ENCODE measurements around the gene MRC1. TPM values are rescaled to one million over a fixed set of nuclear protein-coding genes. Genes with fewer than 3 reads are reported as not detected.

The MRC1 gene
- total and polyA plus RNA-seq, 2 donors (not counting 3 experiments of a cell fraction or from before 2014, with no cell fraction given), result 0.03 to 0.13 TPM

- CTCF ChIA-PET, result interaction anchor here (1.2 to 1.4 kb wide), 2 partner anchors 19 to 76 kb away, joined by 3 read pairs; no protein-coding TSS in a partner anchor
- Histone ChIP-seq H2AFZ (ENCODE audit: low read depth, low read length) (no peak overlapping the region), H4K20me1 (replicated peaks; ENCODE audit: control insufficient read depth, extremely low read depth, insufficient read depth, low read length) (no peaks in the 10 kb centered on the region), H3K79me2 (ENCODE audit: control insufficient read depth, insufficient read depth, low read length) (no peaks in the 10 kb centered on the region), H3K9me3 (replicated peaks; ENCODE audit: control insufficient read depth, insufficient read depth, low read length) (no peaks in the 10 kb centered on the region), H3K27ac (ENCODE audit: insufficient read depth, low read depth, low read length) (no peak overlapping the region), H3K27me3 (ENCODE audit: control insufficient read depth in 2 of 2, insufficient read depth in 2 of 2, low read length in 2 of 2) (no peaks in the 10 kb centered on the region), H3K36me3 (ENCODE audit: control insufficient read depth in 2 of 2, extremely low read depth in 1 of 2, insufficient read depth in 2 of 2, low read length in 2 of 2) (no peaks in the 10 kb centered on the region), H3K4me2 (ENCODE audit: insufficient read depth, low read length) (no peak overlapping the region), H3K9ac (replicated peaks; ENCODE audit: extremely low read depth, insufficient read depth, low read length) (no peak overlapping the region), H3K4me3 (replicated peaks in 1 of 3; ENCODE audit: insufficient read depth in 1 of 3, low read depth in 1 of 3, low read length in 3 of 3) (no peak overlapping the region), H3K9me1 (replicated peaks; ENCODE audit: control insufficient read depth, extremely low read depth, insufficient read depth, low read length) (no peaks in the 10 kb centered on the region), H3K4me1 (ENCODE audit: control insufficient read depth, extremely low read depth, insufficient read depth, low read length) (peaks cover 21% of the 10 kb centered on the region)
- no TSS peak for BruUV-seq (replicated peaks)
- intact Hi-C loops (cut with micrococcal nuclease) (no loop called here), dilution Hi-C loops (cut with MboI; ENCODE audit: extremely low pct_ligation_motif_present, low sequenced_read_pairs) (no loop called here)
- DNase-seq (ENCODE audit: low read depth, low spot score), result no peak
- no peak for FAIRE-seq
- TF ChIP-seq JUN (IDR thresholded peaks at IDR 0.05; ENCODE audit: borderline replicate concordance, insufficient read depth, insufficient read length, low read depth) (no peak), GATA2 (IDR thresholded peaks at IDR 0.05; ENCODE audit: insufficient read depth, insufficient read length, low read depth, low read length) (no peak), POLR2A (IDR thresholded peaks at IDR 0.05; ENCODE audit: low read depth, low read length) (no peak), CTCF (IDR thresholded peaks at IDR 0.05; ENCODE audit: extremely low read depth in 1 of 2, insufficient read depth in 1 of 2, low read depth in 1 of 2, low read length in 2 of 2) (no peak), EZH2 (IDR thresholded peaks at IDR 0.05; ENCODE audit: borderline replicate concordance, low read depth, low read length, severe bottlenecking) (no peak), POLR2AphosphoS5 (IDR thresholded peaks at IDR 0.05; ENCODE audit: insufficient read depth, low read depth, low read length) (no peak), FOS (IDR thresholded peaks at IDR 0.05; ENCODE audit: borderline replicate concordance, insufficient read depth, low read length) (no peak), MYC (IDR thresholded peaks at IDR 0.05; ENCODE audit: low read depth, low read length) (no peak)
- TF ChIP-seq, protein P1, sequence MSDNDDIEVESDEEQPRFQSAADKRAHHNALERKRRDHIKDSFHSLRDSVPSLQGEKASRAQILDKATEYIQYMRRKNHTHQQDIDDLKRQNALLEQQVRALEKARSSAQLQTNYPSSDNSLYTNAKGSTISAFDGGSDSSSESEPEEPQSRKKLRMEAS (IDR thresholded peaks at IDR 0.05; ENCODE audit: insufficient read depth, insufficient read length), result no peak
- POLR2A ChIA-PET, result no interaction called here
Measured at GRCh38 chr10:17819836-17820235, 10.7 kb downstream of the MRC1 start.
